KMS-11 (cell line): ENCODE data around the gene HOXD8.

Source experiments
- H2AFZ ChIP-seq: fragments of 200-600 bp; sonication (generic); 2 replicates; pipeline ENCODE4 v1.6.1; 2016; ENCODE audit warnings: antibody characterized with exemption, mixed run types, low read depth
- H3K27ac ChIP-seq: fragments of 200-600 bp; sonication (generic); 2 replicates; pipeline ENCODE4 v1.6.1; 2016; ENCODE audit warnings: mild to moderate bottlenecking, mixed run types
- H3K27me3 ChIP-seq: fragments of 200-600 bp; sonication (generic); 2 replicates; pipeline ENCODE4 v1.6.1; 2017; ENCODE audit warnings: mild to moderate bottlenecking, low read depth, mixed run types, moderate library complexity; ENCODE audit not compliant: insufficient read depth
- H3K36me3 ChIP-seq: fragments of 200-600 bp; sonication (generic); 2 replicates; pipeline ENCODE4 v1.6.1; 2017; ENCODE audit warnings: mild to moderate bottlenecking, mixed run types; ENCODE audit not compliant: insufficient read depth
- H3K4me1 ChIP-seq: fragments of 200-600 bp; sonication (generic); 2 replicates; pipeline ENCODE4 v1.6.1; 2016; ENCODE audit warnings: mild to moderate bottlenecking, low read depth, mixed run types; ENCODE audit not compliant: poor library complexity, severe bottlenecking
- H3K4me2 ChIP-seq: fragments of 200-600 bp; sonication (generic); 2 replicates; pipeline ENCODE4 v1.7.0; 2016; ENCODE audit warnings: mild to moderate bottlenecking, mixed run types
- H3K4me3 ChIP-seq: fragments of 200-600 bp; sonication (generic); IDR thresholded peaks from 2 replicates; pipeline ENCODE4 v1.6.1; 2017; ENCODE audit warnings: low read depth, low read length, mixed read lengths; ENCODE audit not compliant: insufficient read depth
- H3K79me2 ChIP-seq: fragments of 200-600 bp; sonication (generic); 2 replicates; pipeline ENCODE4 v1.6.1; 2016; ENCODE audit warnings: low read depth, mixed run types; ENCODE audit not compliant: insufficient read depth
- H3K9ac ChIP-seq: fragments of 200-600 bp; sonication (generic); 2 replicates; pipeline ENCODE4 v1.6.1; 2016; ENCODE audit warnings: mild to moderate bottlenecking, mixed run types
- H4K20me1 ChIP-seq: fragments of 200-600 bp; sonication (generic); 2 replicates; pipeline ENCODE4 v1.6.1; 2016; ENCODE audit warnings: mild to moderate bottlenecking, mixed run types; ENCODE audit not compliant: insufficient read depth
- TF ChIP-seq, protein P1 (sequence below): fragments of 200-600 bp; sonication (generic); conservative IDR thresholded peaks from 2 replicates; pipeline ENCODE4 v1.6.1; 2017; ENCODE audit warnings: low read depth, mild to moderate bottlenecking, antibody characterized with exemption, low read length, moderate library complexity, mixed read lengths

HOXD8 gene

DNA sequence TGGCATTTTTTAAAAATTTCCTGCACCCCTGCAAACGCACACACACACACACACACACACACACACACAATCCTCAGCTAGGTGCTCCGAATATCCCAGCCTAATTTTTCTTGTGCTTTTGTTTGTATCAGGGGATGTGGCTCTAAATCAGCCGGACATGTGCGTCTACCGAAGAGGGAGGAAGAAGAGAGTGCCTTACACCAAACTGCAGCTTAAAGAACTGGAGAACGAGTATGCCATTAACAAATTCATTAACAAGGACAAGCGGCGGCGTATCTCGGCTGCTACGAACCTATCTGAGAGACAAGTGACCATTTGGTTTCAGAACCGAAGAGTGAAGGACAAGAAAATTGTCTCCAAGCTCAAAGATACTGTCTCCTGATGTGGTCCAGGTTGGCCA, 35.2 kb upstream of the HOXD8 start:
- Histone ChIP-seq H3K27ac (no peak overlapping the region), H4K20me1 (no peaks in the 10 kb centered on the region), H2AFZ (no peak overlapping the region), H3K4me1 (peaks cover 8% of the 10 kb centered on the region), H3K9ac (no peak overlapping the region), H3K36me3 (no peaks in the 10 kb centered on the region), H3K4me3 (no peak overlapping the region), H3K79me2 (no peaks in the 10 kb centered on the region), H3K4me2 (no peak overlapping the region), H3K27me3 (no peaks in the 10 kb centered on the region)
- TF ChIP-seq, protein P1, sequence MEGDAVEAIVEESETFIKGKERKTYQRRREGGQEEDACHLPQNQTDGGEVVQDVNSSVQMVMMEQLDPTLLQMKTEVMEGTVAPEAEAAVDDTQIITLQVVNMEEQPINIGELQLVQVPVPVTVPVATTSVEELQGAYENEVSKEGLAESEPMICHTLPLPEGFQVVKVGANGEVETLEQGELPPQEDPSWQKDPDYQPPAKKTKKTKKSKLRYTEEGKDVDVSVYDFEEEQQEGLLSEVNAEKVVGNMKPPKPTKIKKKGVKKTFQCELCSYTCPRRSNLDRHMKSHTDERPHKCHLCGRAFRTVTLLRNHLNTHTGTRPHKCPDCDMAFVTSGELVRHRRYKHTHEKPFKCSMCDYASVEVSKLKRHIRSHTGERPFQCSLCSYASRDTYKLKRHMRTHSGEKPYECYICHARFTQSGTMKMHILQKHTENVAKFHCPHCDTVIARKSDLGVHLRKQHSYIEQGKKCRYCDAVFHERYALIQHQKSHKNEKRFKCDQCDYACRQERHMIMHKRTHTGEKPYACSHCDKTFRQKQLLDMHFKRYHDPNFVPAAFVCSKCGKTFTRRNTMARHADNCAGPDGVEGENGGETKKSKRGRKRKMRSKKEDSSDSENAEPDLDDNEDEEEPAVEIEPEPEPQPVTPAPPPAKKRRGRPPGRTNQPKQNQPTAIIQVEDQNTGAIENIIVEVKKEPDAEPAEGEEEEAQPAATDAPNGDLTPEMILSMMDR = no peak

DNA sequence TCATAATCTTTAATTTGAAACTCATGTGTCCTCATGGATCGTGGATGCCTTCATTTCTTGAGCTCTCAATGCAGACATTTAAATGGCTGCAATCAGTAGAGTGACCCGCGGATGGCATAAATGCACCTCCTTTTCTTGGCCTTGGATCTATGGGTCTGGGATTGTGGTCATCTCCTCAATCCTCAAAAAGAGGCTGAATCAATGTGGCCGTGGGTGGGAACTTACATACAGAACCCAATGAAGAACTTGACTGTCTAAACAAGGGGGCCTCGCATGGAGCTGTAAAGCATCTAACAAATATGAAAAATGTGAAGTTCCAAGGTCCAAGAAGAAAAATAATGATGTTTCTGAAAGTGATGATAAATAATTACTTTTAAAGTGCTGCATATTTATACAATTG, 34.1 kb upstream of the HOXD8 start:
- Histone ChIP-seq H3K79me2 (no peaks in the 10 kb centered on the region), H3K36me3 (no peaks in the 10 kb centered on the region), H3K27me3 (no peaks in the 10 kb centered on the region), H3K4me1 (peaks cover 8% of the 10 kb centered on the region), H2AFZ (peak overlapping the region; percentile 20; the same call in 1 of the 2 replicates), H3K27ac (peak overlapping the region; percentile 91; the same call in 1 of the 2 replicates), H3K9ac (peak overlapping the region; percentile 90; the same call in 1 of the 2 replicates), H4K20me1 (no peaks in the 10 kb centered on the region), H3K4me2 (peak overlapping the region; percentile 95), H3K4me3 (no peak overlapping the region)
- TF ChIP-seq, protein P1 = no peak

DNA sequence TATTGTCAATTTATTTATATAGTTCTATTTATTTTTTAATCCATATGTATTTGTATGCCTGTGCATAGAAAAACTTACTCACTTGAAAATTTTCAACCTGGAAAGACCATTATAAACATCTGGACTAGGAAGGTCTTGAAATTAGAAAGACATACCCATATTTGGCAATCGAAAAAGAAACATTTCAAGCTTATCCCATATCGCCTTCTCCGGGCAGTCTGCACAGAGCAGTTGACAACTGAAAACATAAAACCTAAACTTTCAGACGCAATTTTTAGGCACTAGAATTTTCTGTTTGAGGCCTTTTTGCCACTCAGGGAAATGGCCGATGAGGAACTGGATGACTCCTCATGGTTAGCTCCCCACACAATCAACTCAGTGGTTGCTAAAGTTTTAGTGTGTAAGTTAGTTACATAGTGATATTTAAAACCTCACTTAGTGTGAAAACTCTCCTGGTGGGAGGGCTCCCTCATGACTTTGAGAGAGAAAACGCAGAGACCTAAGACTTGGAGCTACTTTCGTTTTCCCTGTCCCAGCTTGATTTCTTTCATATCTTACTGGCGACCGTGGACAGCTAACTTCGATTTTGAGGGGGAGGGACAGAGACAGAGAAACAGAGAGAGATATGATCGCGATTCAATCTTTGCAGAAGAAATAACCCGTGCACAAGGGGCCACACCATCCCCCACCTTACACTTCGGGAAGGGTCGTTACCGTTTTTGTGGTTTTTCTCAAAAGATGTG, 33.1 kb upstream of the HOXD8 start:
- peak overlapping the region; percentile 90 for H3K9ac ChIP-seq

DNA sequence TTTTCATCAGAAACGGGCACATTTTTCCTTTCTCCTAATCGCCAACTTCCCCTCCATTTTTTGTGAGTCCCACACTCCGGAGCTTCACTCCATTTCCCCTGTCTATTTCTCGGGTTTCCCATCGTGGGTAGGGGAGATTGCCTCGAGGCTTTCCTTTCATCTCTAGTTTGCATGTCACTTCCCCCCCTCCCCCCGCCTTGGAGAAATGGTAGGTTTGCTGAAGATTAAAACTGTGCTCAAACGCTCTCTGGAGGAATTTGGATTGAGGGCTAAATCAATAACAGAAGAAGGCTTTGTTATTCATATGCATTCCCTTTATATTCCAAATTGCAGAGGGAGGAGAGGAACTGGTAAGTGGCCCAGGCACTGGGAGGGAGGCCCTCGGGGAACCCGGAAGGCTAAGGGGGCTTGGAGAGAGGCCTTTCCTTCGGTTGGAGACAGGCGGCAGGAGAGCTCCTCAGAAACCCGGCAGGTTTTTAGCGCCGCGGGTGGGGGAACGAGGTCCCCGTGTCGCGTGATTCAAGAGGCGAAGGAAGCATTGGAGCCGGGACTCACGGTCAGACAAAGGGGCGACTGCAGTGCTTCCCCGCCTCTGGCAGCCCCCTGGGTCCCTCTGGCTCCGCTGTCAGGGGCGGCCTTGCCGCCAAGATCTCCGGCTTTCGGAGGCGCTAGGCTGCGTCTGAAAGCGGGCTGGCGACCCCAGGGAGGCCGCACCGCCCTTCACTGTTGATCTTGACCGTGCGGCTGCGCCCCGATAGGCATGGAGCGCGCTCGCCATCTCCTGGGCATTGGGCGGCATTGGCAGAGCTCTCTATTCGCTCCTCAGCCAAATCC, 32.3 kb upstream of the HOXD8 start:
- no peaks in the 10 kb centered on the region for H3K36me3 ChIP-seq
- peak overlapping the region; percentile 89 for H3K4me3 ChIP-seq
- peak overlapping the region; percentile 95 for H3K4me2 ChIP-seq
- H3K27ac ChIP-seq = peak overlapping the region; percentile 91
- H3K4me1 ChIP-seq = peaks cover 8% of the 10 kb centered on the region
- peak overlapping the region; percentile 90 for H3K9ac ChIP-seq
- H2AFZ ChIP-seq = peak overlapping the region; percentile 97
- no peaks in the 10 kb centered on the region for H3K27me3 ChIP-seq
- TF ChIP-seq, protein P1 = peak; percentile 80
- H3K79me2 ChIP-seq = no peaks in the 10 kb centered on the region
- no peaks in the 10 kb centered on the region for H4K20me1 ChIP-seq

More for the DNA sequence above, 33.1 kb upstream of the HOXD8 start:
- peak overlapping the region; percentile 97 for H2AFZ ChIP-seq
- H3K4me2 ChIP-seq = peak overlapping the region; percentile 95
- TF ChIP-seq, protein P1 = no peak
- H3K79me2 ChIP-seq = no peaks in the 10 kb centered on the region
- peak overlapping the region; percentile 91 for H3K27ac ChIP-seq
- H4K20me1 ChIP-seq = no peaks in the 10 kb centered on the region
- H3K4me3 ChIP-seq = peak overlapping the region; percentile 89
- no peaks in the 10 kb centered on the region for H3K36me3 ChIP-seq
- H3K27me3 ChIP-seq = no peaks in the 10 kb centered on the region
- H3K4me1 ChIP-seq = peaks cover 8% of the 10 kb centered on the region
